Measurements from ENCODE around the gene RAE1. TPM values are rescaled to one million over a fixed set of nuclear protein-coding genes. Genes with fewer than 3 reads are reported as not detected.

The RAE1 gene
- total and polyA plus RNA-seq, 2 donors (not counting 3 experiments of a cell fraction or from before 2014, with no cell fraction given): 34.1 to 55.8 TPM

DNA sequence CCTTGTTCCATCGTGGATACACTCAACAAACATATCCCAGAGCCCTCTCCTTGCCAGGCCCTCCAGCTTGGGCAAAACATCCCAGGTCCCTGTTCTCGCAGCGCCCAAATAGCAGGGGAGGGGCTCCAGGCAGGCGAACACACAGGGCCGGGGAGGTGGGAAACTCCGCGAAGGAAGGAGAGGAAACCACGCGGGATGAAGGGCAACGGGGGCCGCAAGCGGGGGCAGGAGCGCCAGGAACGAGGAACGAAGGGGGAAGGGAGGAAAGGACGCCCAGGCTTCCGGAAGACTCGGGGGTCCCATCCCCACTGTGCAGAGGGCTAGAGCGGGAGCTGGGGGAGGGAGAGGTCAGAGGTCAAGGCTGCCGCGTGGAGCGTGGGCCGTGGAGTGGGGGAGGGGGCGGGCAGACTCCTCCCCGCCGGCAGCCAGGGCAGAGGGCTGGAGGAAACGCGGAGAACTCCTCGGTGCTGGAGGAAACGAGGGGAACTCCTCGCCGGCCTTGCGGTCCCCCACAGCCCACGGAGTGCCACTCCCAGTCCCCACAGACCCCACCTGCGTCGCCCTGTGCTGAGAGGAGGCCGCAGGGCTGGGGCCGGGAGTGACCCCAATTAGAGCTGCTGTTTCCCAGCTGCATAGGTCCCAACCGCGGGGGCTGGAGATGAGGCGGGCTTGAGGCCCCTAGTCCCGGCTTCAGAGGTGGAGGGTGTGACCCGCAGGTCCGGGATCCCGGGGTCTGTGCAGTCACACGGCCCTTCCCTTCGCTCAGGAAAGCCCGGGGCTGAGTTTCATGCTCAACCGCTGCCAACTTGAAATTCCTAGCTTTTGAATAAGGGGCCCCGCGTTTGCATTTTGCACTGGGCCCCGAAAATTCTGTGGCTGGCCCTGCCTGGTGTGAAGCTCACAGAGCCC, 38.9 kb downstream of the RAE1 start:
- Histone ChIP-seq H3K4me3 (replicated peaks in 1 of 3; ENCODE audit: insufficient read depth in 1 of 3, low read depth in 1 of 3, low read length in 3 of 3) (peak overlapping the region in 1 of 3 experiments; percentile 20), H3K9ac (replicated peaks; ENCODE audit: extremely low read depth, insufficient read depth, low read length) (no peak overlapping the region), H3K27me3 (ENCODE audit: control insufficient read depth in 2 of 2, insufficient read depth in 2 of 2, low read length in 2 of 2) (no peaks in the 10 kb centered on the region), H3K9me3 (replicated peaks; ENCODE audit: control insufficient read depth, insufficient read depth, low read length) (no peaks in the 10 kb centered on the region), H2AFZ (ENCODE audit: low read depth, low read length) (peak overlapping the region; percentile 91), H3K27ac (ENCODE audit: insufficient read depth, low read depth, low read length) (peak overlapping the region; percentile 44), H3K36me3 (ENCODE audit: control insufficient read depth in 2 of 2, extremely low read depth in 1 of 2, insufficient read depth in 2 of 2, low read length in 2 of 2) (peaks cover 0 to 8% of the 10 kb centered on the region in 2 experiments), H3K9me1 (replicated peaks; ENCODE audit: control insufficient read depth, extremely low read depth, insufficient read depth, low read length) (no peaks in the 10 kb centered on the region), H3K4me2 (ENCODE audit: insufficient read depth, low read length) (peak overlapping the region; percentile 50), H4K20me1 (replicated peaks; ENCODE audit: control insufficient read depth, extremely low read depth, insufficient read depth, low read length) (no peaks in the 10 kb centered on the region), H3K4me1 (ENCODE audit: control insufficient read depth, extremely low read depth, insufficient read depth, low read length) (peaks cover 16% of the 10 kb centered on the region), H3K79me2 (ENCODE audit: control insufficient read depth, insufficient read depth, low read length) (peaks cover 15% of the 10 kb centered on the region)
- CTCF ChIA-PET: interaction anchor here (1.1 to 1.8 kb wide), 6 partner anchors 8 to 108 kb away, joined by 3 to 6 read pairs (median 4); no protein-coding TSS in a partner anchor
- dilution Hi-C loops (cut with MboI; ENCODE audit: extremely low pct_ligation_motif_present, low sequenced_read_pairs) (no loop called here), intact Hi-C loops (cut with micrococcal nuclease) (loop anchor here (1.0 to 10.0 kb wide), 3 partner anchors 86 to 1015 kb away; partner anchors contain the start of gene PMEPA1)
- peak; percentile 59 for FAIRE-seq
- no TSS peak for BruUV-seq (replicated peaks)
- no peak for TF ChIP-seq EZH2 (IDR thresholded peaks at IDR 0.05; ENCODE audit: borderline replicate concordance, low read depth, low read length, severe bottlenecking)
- TF ChIP-seq FOS (IDR thresholded peaks at IDR 0.05; ENCODE audit: borderline replicate concordance, insufficient read depth, low read length): no peak
- no peak for TF ChIP-seq GATA2 (IDR thresholded peaks at IDR 0.05; ENCODE audit: insufficient read depth, insufficient read length, low read depth, low read length)
- TF ChIP-seq POLR2AphosphoS5 (IDR thresholded peaks at IDR 0.05; ENCODE audit: insufficient read depth, low read depth, low read length): no peak
- no peak for TF ChIP-seq JUN (IDR thresholded peaks at IDR 0.05; ENCODE audit: borderline replicate concordance, insufficient read depth, insufficient read length, low read depth)
- TF ChIP-seq, protein P1, sequence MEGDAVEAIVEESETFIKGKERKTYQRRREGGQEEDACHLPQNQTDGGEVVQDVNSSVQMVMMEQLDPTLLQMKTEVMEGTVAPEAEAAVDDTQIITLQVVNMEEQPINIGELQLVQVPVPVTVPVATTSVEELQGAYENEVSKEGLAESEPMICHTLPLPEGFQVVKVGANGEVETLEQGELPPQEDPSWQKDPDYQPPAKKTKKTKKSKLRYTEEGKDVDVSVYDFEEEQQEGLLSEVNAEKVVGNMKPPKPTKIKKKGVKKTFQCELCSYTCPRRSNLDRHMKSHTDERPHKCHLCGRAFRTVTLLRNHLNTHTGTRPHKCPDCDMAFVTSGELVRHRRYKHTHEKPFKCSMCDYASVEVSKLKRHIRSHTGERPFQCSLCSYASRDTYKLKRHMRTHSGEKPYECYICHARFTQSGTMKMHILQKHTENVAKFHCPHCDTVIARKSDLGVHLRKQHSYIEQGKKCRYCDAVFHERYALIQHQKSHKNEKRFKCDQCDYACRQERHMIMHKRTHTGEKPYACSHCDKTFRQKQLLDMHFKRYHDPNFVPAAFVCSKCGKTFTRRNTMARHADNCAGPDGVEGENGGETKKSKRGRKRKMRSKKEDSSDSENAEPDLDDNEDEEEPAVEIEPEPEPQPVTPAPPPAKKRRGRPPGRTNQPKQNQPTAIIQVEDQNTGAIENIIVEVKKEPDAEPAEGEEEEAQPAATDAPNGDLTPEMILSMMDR (IDR thresholded peaks at IDR 0.05; ENCODE audit: extremely low read depth in 1 of 2, insufficient read depth in 1 of 2, low read depth in 1 of 2, low read length in 2 of 2): no peak
- no peak for TF ChIP-seq POLR2A (IDR thresholded peaks at IDR 0.05; ENCODE audit: low read depth, low read length)
- TF ChIP-seq MYC (IDR thresholded peaks at IDR 0.05; ENCODE audit: low read depth, low read length): no peak
- no peak for TF ChIP-seq MAX (IDR thresholded peaks at IDR 0.05; ENCODE audit: insufficient read depth, insufficient read length)
- POLR2A ChIA-PET: no interaction called here
- peak; percentile 43 for DNase-seq (ENCODE audit: low read depth, low spot score)
